ENCODE data around the gene COX6B2. TPM values are rescaled to one million over a fixed set of nuclear protein-coding genes. Genes with fewer than 3 reads are reported as not detected.

Gene COX6B2
- polyA plus RNA-seq, 3 donors from 2014 or later, result 0.16 TPM; not detected in 2

DNA sequence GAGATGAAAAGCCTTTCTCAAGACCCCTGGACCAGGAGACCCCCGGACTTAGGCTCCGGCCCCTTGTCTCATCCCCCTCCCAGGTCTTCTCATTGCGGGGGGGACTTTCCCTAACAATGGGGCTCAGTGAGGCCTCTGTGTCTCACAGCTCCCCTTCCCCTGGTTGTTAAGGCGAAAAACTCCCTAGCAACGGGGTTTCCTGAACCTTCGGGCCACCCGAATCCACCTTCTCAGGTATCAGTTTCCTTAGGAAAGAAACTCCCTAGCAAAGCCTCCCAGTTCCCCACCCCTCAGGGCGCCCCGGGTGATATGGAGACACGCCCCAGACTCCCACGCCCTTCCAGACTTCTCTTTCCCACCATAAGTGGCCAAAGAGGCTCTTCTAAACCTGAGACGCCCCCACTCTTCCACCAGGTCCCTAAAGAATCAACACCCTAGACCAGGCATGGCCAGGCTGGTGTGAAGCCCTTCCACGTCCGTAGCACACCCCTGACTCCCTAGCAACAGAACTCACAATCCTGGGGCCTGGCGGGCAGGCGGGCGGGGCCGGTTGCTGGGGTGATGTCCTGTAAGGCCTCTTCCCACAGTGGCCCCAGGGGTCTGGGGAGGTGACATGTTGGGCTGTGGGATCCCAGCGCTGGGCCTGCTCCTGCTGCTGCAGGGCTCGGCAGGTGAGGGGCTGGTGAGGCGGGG, 21.9 kb upstream of the COX6B2 start, which contains the start of gene TMEM190:
TMEM190 (plus strand) TSS at position 586 of the 693 bp plus-strand sequence; CDS start at position 614, 28 bp downstream.
- H3K9me3 Mint-ChIP-seq, result no peaks in the 10 kb centered on the region
- DNase-seq, result no peak
- H3K4me1 Mint-ChIP-seq, result no peaks in the 10 kb centered on the region
- peaks cover 6 to 14% (median 7%) of the 10 kb centered on the region in 3 donors for H3K27me3 Mint-ChIP-seq (ENCODE audit: low read depth in 3 of 3)
- H3K4me3 Mint-ChIP-seq, result no peak within 1 kb of the TSS
- H3K36me3 Mint-ChIP-seq, result peaks cover 0 to 2% (median 0%) of the 10 kb centered on the region in 3 donors
- no peak within 1 kb of the TSS for H3K27ac Mint-ChIP-seq

DNA sequence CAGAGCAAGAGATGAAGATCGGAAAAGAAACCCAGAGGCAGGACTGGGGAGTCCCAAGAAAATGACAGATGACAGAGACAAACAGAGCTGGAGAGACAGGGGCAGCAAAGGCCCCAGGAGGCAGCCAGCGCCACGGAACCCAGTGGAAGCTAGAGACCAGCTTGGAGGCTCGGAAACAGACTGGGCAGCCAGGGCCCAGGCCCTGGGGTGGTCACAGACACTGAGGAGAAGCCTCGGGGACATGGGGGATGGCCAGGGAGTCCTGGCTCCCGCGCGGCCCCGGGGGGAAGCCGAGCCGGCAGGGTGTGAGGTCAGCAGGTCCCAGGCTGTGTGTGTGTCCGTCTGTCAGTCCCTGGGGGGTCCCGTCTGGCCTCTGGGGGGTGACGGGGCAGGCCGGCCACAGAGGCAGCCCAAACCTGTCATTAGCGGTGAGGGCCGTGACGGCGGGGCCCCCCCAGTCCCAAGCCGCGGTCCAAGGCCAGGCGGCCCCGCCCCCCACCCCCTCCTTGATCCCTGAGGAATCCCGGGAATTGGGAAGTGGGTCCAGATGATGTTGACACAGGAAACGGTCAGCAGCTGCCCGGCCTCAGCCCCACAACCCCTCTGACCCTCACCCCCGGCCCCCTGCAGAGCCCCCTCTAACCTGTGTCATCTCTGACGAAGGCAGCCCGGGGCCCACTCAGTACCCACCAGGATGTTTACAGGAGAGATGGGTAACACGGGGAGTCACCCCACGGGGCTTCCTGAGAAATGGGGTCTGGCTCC, 19.7 kb upstream of the COX6B2 start:
- no peaks in the 10 kb centered on the region for H3K36me3 Mint-ChIP-seq
- no peak overlapping the region for H3K27ac Mint-ChIP-seq
- peaks cover 0 to 6% of the 10 kb centered on the region in 2 donors for H3K4me1 Mint-ChIP-seq
- no peaks in the 10 kb centered on the region for H3K9me3 Mint-ChIP-seq
- no peak for DNase-seq
- no peak overlapping the region for H3K4me3 Mint-ChIP-seq
- H3K27me3 Mint-ChIP-seq (ENCODE audit: low read depth in 3 of 3), result peaks cover 11 to 18% (median 15%) of the 10 kb centered on the region in 3 donors

DNA sequence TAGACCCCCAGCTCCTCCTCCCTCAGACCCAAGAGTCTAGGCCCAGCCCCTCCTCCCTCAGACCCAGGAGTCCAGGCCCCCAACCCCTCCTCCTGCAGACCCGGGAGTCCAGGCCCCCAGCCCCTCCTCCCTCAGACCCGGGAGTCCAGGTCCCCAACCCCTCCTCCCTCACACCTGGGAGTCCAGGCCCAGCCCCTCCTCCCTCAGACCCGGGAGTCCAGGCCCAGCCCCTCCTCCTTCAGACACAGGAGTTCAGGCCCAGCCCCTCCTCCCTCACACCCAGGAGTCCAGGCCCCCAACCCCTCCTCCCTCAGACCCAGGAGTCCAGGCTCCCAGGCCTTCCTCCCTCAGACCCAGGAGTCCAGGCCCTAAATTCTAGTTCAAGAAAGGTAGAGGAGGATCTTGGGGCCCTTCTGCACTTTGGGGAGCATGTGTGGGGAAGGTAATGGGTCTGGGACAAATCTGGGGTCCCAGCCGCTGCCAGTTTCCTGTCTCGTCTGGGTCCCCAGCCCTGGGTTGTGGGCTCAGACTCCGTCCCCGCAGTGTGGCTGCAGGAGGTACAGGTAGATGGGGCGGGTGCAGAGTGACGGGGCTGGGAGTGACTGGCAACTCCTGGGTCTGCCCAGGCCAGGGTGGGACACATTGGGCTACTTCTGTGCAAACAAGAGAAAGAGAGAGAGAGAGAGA, 18.9 kb upstream of the COX6B2 start:
- Mint-ChIP-seq H3K27ac (no peak overlapping the region), H3K36me3 (no peaks in the 10 kb centered on the region), H3K4me3 (no peak overlapping the region), H3K27me3 (ENCODE audit: low read depth in 3 of 3) (peaks cover 11 to 20% (median 17%) of the 10 kb centered on the region in 3 donors), H3K9me3 (no peaks in the 10 kb centered on the region), H3K4me1 (peaks cover 0 to 6% of the 10 kb centered on the region in 2 donors)
- DNase-seq, result no peak

DNA sequence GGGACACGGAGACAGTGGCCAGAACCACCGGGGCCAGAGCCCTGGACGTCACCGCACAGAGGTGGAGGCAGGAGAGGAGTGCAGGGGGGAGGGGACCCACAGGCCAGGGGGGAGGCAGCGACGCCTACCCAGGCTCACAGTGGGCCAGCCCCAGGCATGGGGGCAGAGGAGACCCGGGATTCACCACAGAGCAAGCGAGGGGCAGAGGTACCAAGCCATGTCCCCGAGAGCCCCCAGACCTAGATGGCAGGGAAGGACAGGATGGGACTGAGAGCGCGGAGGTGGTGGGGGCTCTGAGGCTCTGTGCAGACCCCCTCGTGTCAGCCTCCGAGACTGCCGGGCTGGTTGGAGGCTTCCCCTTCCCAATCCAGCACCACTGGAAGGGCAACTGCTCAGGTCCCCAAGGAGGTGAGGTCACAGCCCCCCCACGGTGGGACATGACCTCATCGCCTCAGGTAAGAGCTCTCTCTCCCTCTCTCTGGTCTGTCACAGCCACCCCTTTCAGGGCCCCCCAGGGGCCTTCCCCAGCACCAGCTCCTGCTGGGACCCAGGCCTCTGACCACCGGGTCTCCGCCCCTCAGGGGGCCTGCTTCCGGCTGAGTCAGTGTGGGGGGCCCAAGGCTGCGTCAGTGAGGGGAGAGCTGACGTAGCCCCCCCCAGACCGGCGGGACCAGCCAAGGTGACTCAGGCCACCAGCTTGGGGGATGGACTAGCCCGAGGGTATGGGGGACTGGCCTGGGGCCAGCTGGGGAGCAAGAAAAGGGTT, 18.0 kb upstream of the COX6B2 start:
- H3K27ac Mint-ChIP-seq, result no peak overlapping the region

DNA sequence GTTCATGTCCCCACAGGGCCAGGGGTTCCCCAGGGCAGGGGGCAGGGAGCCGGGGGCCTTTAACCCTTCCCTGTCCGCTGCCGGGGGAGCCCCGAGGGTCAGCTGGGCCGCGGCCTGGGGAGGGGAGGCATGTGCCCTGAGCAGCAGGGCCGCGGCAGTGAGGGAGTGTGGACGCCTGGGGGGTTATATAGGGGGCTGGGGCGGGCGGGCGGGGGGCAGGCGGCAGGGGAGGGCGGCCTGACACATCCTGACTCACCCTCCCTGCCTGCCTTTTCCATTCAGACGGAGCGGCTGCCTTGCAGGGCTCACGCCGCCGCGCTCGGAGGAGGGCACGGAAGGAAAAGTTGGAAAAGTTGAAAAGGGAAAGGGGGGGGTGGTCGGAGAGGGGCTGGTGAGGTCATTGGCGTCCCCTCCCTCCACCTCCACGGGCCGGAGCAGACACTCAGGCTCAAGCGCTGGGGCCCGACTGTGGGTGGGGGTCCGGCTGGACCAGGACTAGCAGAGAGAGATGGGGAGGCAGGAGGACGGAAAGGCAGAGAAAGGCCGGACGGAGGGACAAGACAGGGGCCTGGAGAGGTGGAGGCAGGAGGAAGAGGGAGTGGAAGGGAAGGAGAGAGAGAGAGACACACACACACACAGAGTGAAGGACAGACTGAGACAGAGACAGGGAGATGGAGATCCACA, 15.9 kb upstream of the COX6B2 start, which contains the start of gene IL11:
IL11 (minus strand) TSS at position 159 of the 684 bp plus-strand sequence; CDS start at position 6, 153 bp downstream.
- Mint-ChIP-seq H3K4me3 (peak within 1 kb of the TSS in 4 of 5 donors; percentile 47 to 78 (median 65)), H3K27ac (no peak within 1 kb of the TSS), H3K9me3 (no peaks in the 10 kb centered on the region), H3K36me3 (no peaks in the 10 kb centered on the region), H3K27me3 (ENCODE audit: low read depth in 3 of 3) (peaks cover 14 to 18% (median 15%) of the 10 kb centered on the region in 3 donors), H3K4me1 (peaks cover 0 to 6% of the 10 kb centered on the region in 2 donors)
- DNase-seq, result no peak

More for the DNA sequence above, 18.0 kb upstream of the COX6B2 start:
- no peaks in the 10 kb centered on the region for H3K36me3 Mint-ChIP-seq
- H3K9me3 Mint-ChIP-seq, result no peaks in the 10 kb centered on the region
- peaks cover 11 to 20% (median 17%) of the 10 kb centered on the region in 3 donors for H3K27me3 Mint-ChIP-seq (ENCODE audit: low read depth in 3 of 3)
- H3K4me1 Mint-ChIP-seq, result peaks cover 0 to 6% of the 10 kb centered on the region in 2 donors
- H3K4me3 Mint-ChIP-seq, result no peak overlapping the region
- DNase-seq, result no peak

DNA sequence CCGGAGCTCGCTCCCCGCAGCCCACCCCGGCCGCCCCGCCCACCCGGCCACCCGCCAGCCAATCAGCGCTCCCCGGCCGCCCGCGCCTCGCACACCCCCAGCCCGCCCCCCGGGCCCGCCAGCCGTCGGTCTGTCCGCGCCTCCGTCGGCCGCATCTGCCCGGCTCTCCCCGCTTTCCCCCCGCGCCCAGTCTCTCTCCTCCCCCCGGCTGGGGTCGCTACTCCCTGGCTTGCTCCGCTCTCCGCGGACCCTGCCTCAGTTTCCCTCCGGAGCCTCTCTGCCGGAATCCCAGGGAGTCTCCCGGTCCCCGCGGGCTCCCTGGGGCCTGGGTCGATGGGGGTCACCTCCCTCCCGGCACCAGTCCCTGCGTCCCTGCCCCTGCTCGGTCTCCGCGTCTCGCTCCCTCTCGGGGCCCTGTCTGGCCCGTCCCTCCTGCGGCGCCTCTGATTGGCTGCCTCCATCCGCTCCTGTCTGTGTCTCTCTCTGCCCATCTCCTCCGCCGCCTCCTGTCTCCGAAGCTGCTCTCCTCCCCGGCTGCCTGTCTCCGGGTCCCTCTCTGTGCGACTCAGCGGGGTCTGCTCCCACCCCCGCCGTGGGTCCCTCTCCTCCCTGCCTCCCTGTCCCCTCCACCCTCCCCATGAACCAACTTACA, 15.3 kb upstream of the COX6B2 start:
- no peaks in the 10 kb centered on the region for H3K36me3 Mint-ChIP-seq
- H3K4me3 Mint-ChIP-seq, result peak overlapping the region in 4 of 5 donors; percentile 47 to 78 (median 65)
- no peaks in the 10 kb centered on the region for H3K9me3 Mint-ChIP-seq
- H3K4me1 Mint-ChIP-seq, result peaks cover 0 to 6% of the 10 kb centered on the region in 2 donors
- DNase-seq, result no peak
- no peak overlapping the region for H3K27ac Mint-ChIP-seq
- peaks cover 14 to 21% (median 15%) of the 10 kb centered on the region in 3 donors for H3K27me3 Mint-ChIP-seq (ENCODE audit: low read depth in 3 of 3)

DNA sequence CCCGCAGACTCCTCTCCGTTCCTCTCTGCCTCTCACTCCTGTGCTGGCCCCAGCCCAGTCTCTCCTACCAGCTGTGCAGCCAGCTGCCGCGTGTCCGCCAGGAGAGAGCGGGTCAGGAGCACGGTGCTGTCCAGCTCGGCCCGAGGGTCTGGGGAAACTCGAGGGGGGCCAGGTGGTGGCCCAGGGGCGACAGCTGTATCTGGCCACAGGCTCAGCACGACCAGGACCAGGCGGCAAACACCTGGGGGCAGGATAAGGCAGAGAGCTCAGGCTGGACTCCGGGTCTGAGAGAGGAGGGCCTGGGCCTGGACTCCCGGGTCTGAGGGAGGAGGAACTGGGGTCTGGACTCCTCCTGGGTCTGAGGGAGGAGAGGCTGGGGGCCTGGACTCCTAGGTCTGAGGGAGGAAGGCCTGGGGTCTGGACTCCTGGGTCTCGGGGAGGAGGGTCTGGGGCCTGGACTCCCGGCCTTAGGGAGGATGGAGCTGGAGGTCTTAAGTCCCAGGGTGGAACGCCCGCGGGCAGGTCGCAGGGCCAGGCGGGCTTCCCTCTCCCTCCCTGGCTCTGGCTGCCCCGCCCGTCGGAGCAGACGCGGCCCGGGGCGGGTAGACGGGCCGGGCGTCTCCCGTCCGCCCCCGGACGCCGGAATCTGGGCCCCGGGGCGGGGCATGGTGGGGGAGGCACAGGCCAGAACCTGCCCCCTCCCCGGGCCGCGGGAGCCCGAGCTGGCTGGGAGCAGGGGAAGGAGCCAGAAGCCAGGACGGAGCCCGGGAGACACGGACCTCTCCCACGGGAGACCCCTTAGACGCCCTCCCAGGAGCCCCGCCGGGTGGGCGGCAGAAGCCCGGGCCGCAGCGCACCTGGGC, 14.4 kb upstream of the COX6B2 start:
- peaks cover 0 to 6% of the 10 kb centered on the region in 2 donors for H3K4me1 Mint-ChIP-seq
- no peaks in the 10 kb centered on the region for H3K9me3 Mint-ChIP-seq
- no peak overlapping the region for H3K27ac Mint-ChIP-seq
- peaks cover 13 to 21% (median 15%) of the 10 kb centered on the region in 3 donors for H3K27me3 Mint-ChIP-seq (ENCODE audit: low read depth in 3 of 3)
- DNase-seq, result no peak
- H3K36me3 Mint-ChIP-seq, result no peaks in the 10 kb centered on the region
- peak overlapping the region in 1 of 5 donors; percentile 17 for H3K4me3 Mint-ChIP-seq

DNA sequence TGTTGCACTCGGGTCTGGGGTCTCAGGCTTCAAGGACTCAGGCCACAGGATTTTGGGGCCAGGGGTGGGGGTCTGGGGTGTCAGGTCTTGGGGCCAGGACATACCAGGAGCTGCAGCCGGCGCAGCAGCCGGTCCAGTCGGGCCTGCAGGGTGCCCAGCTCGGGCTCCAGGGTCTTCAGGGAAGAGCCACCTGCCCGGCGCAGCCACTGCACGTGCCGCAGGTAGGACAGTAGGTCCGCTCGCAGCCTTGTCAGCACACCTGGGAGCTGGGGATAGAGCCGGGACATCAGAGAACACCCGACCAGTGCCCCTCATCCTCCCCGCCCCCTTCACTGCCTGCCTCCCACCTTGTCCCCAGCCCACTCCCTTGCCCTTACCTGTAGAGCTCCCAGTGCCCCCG, 13.6 kb upstream of the COX6B2 start:
- H3K9me3 Mint-ChIP-seq, result no peaks in the 10 kb centered on the region
- H3K4me1 Mint-ChIP-seq, result peaks cover 0 to 6% of the 10 kb centered on the region in 2 donors
- no peak overlapping the region for H3K4me3 Mint-ChIP-seq
- DNase-seq, result no peak
- H3K36me3 Mint-ChIP-seq, result no peaks in the 10 kb centered on the region
- H3K27me3 Mint-ChIP-seq (ENCODE audit: low read depth in 3 of 3), result peaks cover 9 to 19% (median 13%) of the 10 kb centered on the region in 3 donors
- no peak overlapping the region for H3K27ac Mint-ChIP-seq

DNA sequence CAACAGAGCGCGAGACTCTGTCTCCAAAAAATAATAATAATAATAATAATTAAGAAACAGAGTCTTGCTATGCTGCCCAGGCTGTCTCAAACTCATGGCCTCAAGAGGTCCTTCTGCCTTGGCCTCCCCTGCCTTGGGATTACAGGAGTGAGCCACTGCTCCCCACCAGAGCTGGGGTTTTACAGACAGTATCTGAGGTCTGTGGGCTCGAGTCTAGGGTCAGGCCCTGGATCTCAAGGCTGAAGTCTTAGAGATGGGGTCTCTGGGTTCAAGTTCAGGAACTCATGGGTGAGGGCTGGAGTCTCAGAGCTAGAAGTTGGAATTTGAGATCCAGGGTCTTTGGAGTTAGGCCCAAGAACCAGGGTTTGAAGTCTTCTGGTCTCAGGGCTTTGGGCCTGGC, 12.3 kb upstream of the COX6B2 start:
- Mint-ChIP-seq H3K36me3 (no peaks in the 10 kb centered on the region), H3K4me3 (no peak overlapping the region), H3K27me3 (ENCODE audit: low read depth in 3 of 3) (peaks cover 9 to 15% (median 10%) of the 10 kb centered on the region in 3 donors), H3K27ac (no peak overlapping the region), H3K9me3 (no peaks in the 10 kb centered on the region), H3K4me1 (peaks cover 0 to 6% of the 10 kb centered on the region in 2 donors)
- no peak for DNase-seq

DNA sequence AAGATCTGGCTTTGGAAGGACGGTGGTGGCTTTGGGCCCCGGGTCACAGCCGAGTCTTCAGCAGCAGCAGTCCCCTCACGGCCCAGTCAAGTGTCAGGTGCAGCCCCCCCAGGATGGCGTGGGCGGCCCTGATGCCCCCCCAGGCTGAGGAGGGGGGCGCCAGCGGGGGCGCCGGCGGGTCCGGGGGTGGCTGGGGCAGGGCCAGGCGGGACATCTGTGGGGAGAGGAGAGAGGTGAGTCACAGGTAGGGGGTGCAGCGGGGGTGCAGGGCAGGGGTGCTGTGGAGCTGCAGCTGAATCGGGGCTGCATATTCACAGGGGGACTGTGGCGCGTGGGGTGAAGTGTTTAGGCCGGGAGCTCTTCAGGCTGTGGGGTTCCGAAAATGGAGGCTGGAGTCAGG, 11.4 kb upstream of the COX6B2 start:
- H3K27me3 Mint-ChIP-seq (ENCODE audit: low read depth in 3 of 3), result peaks cover 2 to 11% (median 8%) of the 10 kb centered on the region in 3 donors

DNA sequence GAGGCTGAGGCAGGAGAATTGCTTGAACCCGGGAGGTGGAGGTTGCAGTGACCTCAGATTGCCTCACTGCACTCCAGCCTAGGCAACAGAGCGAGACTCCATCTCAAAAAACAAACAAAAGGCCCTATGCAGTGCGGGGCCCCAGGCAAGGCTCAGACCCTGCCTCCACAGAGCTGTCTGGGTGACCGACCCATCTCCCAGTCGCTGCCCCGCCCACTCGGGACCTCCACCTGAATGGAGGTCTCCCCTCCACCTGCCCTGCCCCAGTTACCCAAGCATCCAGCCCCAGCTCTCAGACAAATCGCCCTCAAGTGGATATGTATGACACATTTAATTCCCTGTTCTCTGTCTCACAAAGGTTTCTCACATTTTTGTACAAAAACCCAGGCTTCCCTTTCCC, 10.7 kb upstream of the COX6B2 start:
- H3K27me3 Mint-ChIP-seq (ENCODE audit: low read depth in 3 of 3), result peaks cover 2 to 7% (median 4%) of the 10 kb centered on the region in 3 donors
- H3K4me1 Mint-ChIP-seq, result peaks cover 0 to 2% of the 10 kb centered on the region in 2 donors
- H3K9me3 Mint-ChIP-seq, result no peaks in the 10 kb centered on the region
- no peak overlapping the region for H3K27ac Mint-ChIP-seq
- no peak for DNase-seq
- no peaks in the 10 kb centered on the region for H3K36me3 Mint-ChIP-seq
- H3K4me3 Mint-ChIP-seq, result no peak overlapping the region

More for the DNA sequence above, 11.4 kb upstream of the COX6B2 start:
- H3K27ac Mint-ChIP-seq, result no peak overlapping the region
- H3K4me3 Mint-ChIP-seq, result no peak overlapping the region
- DNase-seq, result no peak
- no peaks in the 10 kb centered on the region for H3K9me3 Mint-ChIP-seq
- H3K36me3 Mint-ChIP-seq, result no peaks in the 10 kb centered on the region
- peaks cover 0 to 6% of the 10 kb centered on the region in 2 donors for H3K4me1 Mint-ChIP-seq
